Measurements from ENCODE around the gene WNK2.
A peak's percentile ranks its signal among the peaks of the same experiment; 100 is the strongest.

WNK2 gene

DNA sequence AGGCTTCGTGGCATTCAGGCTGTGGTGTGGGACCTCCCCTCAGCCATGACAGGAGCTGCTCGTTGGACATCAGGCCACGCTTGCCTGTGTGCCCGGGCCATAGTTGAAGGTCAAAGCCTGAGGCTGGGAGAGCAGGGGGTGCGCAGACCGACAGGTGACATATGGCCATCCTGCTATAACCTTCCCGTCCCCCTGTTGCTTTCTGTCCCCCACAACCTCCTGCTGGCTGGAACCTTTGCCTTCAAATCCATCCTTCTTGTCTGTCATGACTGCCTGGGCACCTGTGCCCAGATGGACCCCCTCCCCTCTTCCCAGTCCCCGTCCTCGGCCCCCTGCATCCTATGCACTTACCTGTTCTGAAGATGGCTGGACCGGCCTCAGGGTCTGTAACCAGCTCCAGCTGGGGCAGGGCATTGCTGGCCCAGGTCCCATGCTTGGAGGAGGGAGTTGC, 83.2 kb downstream of the WNK2 start:
- DNase-seq (ENCODE audit: low read depth) = no peak

DNA sequence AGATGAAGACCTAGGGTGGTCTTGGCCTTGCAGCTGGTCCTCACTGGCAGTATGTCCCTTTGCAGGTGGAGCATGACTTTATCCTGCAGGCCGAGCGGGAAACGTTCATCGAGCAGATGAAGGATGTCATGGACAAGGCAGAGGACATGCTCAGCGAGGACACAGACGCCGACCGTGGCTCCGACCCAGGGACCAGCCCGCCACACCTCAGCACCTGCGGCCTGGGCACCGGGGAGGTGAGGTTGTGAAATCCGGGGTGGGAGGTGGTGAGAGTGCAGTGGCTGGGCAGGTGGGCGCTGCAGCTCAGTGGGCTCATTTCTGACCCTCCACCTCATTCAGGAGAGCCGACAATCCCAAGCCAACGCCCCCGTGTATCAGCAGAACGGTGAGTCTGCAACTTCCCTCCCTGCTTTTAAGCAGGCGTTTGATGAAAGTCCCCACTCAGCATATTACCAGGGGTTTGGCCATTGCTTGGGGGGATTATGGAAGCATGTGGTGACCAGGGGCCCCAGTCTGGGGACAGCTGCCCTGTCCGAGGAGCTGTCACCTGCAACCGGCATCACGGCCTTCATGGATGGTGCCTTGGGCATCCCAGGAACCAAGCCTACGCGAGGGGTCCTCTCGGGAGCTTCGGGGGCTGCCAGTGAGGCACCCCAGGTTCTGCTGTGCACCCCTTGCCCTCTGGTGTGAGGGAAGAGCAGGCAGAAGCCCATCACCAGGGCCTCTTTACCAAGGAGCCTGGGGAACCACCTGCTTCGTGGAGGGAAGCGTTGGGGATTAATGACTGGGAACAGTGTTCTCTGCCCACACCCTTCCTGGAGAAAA, 84.0 kb downstream of the WNK2 start:
- no peak for DNase-seq (ENCODE audit: low read depth)

GRCh38 chr9:93268551-93269314, 84.8 kb downstream of the WNK2 start:
- DNase-seq (ENCODE audit: low read depth) = peak; percentile 21

GRCh38 chr9:93270976-93271375, 87.0 kb downstream of the WNK2 start:
- DNase-seq (ENCODE audit: low read depth) = no peak

DNA sequence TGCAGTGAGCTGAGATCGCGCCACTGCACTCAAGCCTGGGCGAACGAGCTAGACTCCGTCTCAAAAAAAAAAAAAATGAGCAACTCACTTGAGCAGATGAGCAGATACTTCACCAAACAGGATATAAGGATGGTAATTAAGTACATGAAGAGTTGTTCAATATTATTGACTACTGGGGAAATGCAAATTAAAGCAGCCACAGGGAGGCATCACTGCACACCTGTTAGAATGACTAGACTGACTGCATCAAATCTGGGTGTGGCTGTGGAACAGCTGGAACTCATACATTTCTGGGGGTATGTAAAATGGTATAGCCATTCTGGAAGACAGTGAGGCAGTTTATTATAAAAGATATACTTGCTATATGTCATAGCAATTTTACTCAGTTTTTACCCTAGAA, 93.0 kb downstream of the WNK2 start:
- no peak for DNase-seq (ENCODE audit: low read depth)

- DNase-seq (ENCODE audit: low read depth) = no peak
These were observed 94.2 kb downstream of the WNK2 start for GRCh38 chr9:93278144-93278543.

DNA sequence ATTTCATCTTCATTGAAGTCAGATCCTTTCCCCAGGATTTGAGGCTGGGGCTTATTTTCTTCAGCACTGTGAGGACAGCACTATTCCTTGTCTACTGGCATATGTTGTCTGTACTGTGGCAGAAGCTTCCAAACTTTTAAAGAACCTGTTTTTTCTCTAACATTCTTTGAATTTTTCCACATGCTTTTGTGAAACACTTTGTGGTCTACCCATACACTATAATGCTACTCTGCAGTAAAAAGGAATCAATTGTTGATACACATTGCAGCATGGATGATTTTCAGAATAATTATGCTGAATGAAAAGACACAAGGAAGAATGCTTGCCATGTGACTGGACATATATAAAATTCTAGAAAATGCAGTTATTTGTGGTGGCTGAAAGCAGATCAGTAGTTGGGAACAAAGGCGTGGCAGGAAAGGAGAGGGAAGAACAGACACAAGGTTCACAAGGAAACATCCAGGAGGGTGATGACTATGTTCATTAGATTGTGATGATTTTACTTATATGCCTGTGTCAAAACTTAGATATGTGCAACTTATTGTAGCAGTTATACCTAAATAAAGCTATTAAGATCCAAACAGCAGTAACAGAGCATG, 96.8 kb downstream of the WNK2 start:
- no peak for DNase-seq (ENCODE audit: low read depth)

DNA sequence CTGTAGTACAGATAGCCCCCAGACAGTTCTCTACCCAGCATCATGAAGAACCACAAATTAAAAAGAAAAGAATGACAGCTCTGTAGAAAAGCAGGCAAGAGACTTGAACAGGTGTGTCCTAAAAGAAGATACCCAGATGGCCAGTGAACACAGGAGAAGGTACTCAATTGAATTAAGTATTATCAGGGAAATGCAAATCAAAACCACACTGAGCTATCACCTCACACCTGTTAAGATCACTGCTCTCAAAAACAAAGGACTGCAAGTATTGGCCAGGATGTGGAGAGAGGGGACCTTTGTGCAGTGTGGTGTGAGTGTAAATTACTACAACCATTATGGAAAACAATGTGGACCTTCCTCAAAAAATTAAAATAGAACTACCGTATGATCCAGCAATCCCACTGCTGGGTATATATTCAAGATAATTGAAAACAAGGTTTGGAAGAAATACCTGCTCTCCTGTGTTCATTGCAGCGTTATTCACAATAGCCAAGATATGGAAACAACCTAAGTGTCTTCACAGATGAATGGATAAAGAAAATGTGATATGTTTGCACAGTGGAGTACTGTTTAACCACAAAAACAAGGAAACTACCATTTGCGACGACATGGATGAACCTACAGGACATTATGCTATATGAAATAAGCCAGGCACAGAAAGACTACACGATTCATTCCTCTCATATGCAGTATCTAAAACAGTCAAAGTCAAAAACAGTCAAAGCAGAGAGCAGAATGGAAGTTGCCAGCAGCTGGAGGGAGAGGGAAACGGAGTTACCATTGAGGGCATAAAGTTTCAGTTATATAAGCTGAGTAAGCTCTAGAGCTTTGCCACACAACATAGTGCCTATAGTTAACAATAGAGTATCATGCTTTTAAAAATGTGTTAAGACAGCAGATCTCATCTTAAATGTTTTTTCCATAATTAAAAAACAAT, 102.6 kb downstream of the WNK2 start:
- DNase-seq (ENCODE audit: low read depth) = no peak

- no peak for DNase-seq (ENCODE audit: low read depth)
These were observed 103.2 kb downstream of the WNK2 start for GRCh38 chr9:93287189-93287552.

DNA sequence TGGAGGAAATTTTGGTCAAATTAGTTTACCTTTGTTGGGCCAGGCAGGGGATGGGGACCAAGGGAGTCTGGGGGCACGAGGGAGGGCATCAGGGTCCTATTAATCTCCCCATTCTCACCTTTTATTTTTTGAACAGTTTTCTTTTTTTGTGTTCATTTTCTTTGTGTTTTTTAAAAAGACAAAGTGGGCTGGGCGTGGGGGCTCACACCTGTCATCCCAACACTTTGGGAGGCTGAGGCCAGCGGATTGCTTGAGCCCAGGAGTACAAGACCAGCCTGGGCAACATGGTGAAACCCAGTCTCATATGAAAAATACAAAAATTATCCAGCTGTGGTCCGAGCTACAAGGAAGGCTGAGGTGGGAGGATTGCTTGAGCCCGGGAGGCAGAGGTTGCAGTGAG, 103.7 kb downstream of the WNK2 start:
- DNase-seq (ENCODE audit: low read depth) = no peak

GRCh38 chr9:93288341-93288740, 104.4 kb downstream of the WNK2 start:
- DNase-seq (ENCODE audit: low read depth) = no peak

- DNase-seq (ENCODE audit: low read depth) = no peak
These were observed 105.2 kb downstream of the WNK2 start for GRCh38 chr9:93288891-93289883.

GRCh38 chr9:93290495-93291434, 106.8 kb downstream of the WNK2 start:
- no peak for DNase-seq (ENCODE audit: low read depth)

GRCh38 chr9:93291536-93292287, 107.8 kb downstream of the WNK2 start:
- no peak for DNase-seq (ENCODE audit: low read depth)

GRCh38 chr9:93292288-93292615, 108.3 kb downstream of the WNK2 start:
- no peak for DNase-seq (ENCODE audit: low read depth)

DNA sequence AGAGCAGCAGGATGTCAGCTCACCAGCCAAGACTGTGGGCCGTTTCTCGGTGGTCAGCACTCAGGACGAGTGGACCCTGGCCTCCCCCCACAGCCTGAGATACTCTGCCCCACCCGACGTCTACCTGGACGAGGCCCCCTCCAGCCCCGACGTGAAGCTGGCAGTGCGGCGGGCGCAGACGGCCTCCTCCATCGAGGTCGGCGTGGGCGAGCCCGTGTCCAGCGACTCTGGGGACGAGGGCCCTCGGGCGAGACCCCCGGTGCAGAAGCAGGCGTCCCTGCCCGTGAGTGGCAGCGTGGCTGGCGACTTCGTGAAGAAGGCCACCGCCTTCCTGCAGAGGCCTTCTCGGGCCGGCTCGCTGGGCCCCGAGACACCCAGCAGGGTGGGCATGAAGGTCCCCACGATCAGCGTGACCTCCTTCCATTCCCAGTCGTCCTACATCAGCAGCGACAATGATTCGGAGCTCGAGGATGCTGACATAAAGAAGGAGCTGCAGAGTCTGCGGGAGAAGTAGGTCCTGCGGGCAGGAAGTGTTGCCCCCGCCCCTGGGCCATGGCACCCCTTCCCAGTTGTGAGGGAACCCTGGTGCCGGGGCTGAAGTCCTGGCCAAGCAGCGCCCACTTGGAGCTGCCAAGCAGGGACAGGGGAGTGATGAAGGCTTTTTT, 108.9 kb downstream of the WNK2 start:
- no peak for DNase-seq (ENCODE audit: low read depth)

DNA sequence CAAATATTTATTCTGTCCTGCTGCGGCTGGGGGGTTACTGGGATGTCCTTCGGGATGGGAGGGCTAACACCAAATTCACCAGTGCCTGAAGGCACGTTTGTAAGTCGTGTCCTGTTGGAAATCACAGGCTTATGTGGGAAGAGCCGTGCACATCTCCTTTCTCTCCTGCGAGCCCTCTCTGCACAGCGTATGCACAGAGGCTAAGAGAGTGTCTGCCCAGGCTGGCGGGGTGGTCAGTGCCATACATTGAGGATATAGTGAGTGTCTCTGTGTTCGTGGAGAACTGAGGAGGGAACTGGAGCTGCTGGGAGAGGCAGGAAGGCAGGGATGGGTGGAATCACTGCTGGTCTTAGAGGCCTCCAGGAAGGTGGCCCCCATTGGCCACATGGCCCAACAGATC, 110.1 kb downstream of the WNK2 start:
- DNase-seq (ENCODE audit: low read depth) = no peak

DNA sequence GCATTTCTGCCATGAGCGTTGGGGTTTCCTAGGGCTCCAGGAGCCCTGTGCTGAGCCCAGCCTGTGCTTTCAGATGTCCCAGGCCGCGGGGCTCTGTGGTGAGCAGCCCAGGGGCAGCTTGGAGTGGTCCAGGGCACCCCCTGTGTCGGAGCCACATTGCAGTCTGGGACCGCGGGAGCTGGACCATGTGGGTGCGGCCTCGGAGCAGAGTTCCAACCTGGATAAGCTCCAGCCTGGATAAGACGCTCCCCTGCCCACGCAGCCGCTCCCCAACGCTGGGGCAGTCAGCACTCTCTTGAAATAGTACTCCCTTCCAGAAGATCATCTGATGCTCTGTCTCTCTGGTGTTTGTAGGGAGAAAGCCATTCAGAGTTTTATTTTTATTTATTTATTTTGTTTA, 111.1 kb downstream of the WNK2 start:
- no peak for DNase-seq (ENCODE audit: low read depth)

All from activated T-cell treated with anti-CD3 and anti-CD28 coated beads for 1 hour (primary cell).